GM21825 (cell line): Measurements from ENCODE around the gene KIF26B.

Source experiments
- ATAC-seq: cut with Tn5 transposase; IDR thresholded peaks from one replicate; pipeline ENCODE4 v1.9.1; 2021; ENCODE audit warnings: mild to moderate bottlenecking, moderate library complexity; ENCODE audit not compliant: unreplicated experiment

KIF26B gene

GRCh38 chr1:245409341-245410195 lies 254.8 kb downstream of the KIF26B start:
- no peak for ATAC-seq

GRCh38 chr1:245411245-245412036 lies 256.7 kb downstream of the KIF26B start:
- no peak for ATAC-seq

- ATAC-seq: no peak
These were observed 257.5 kb downstream of the KIF26B start for GRCh38 chr1:245412306-245412705.

GRCh38 chr1:245416781-245417180 lies 262.0 kb downstream of the KIF26B start:
- ATAC-seq: no peak

- no peak for ATAC-seq
These were observed 263.3 kb downstream of the KIF26B start for GRCh38 chr1:245418077-245418476.

GRCh38 chr1:245419461-245419978 lies 264.7 kb downstream of the KIF26B start:
- no peak for ATAC-seq

- no peak for ATAC-seq
These were observed 265.2 kb downstream of the KIF26B start for GRCh38 chr1:245419989-245420388.

GRCh38 chr1:245420926-245421325 lies 266.1 kb downstream of the KIF26B start:
- ATAC-seq: no peak

- no peak for ATAC-seq
These were observed 273.9 kb downstream of the KIF26B start for GRCh38 chr1:245428681-245429080.

GRCh38 chr1:245431706-245432105 lies 276.9 kb downstream of the KIF26B start:
- ATAC-seq: no peak

- no peak for ATAC-seq
These were observed 277.6 kb downstream of the KIF26B start for GRCh38 chr1:245432228-245432875.

GRCh38 chr1:245433561-245433960 lies 278.8 kb downstream of the KIF26B start:
- no peak for ATAC-seq

GRCh38 chr1:245434280-245434679 lies 279.5 kb downstream of the KIF26B start:
- ATAC-seq: no peak

- ATAC-seq: no peak
These were observed 281.6 kb downstream of the KIF26B start for GRCh38 chr1:245436407-245436806.

GRCh38 chr1:245437369-245438062 lies 282.7 kb downstream of the KIF26B start:
- no peak for ATAC-seq

GRCh38 chr1:245440922-245441321 lies 286.1 kb downstream of the KIF26B start:
- no peak for ATAC-seq

- ATAC-seq: no peak
These were observed 286.9 kb downstream of the KIF26B start for GRCh38 chr1:245441689-245442088.

- no peak for ATAC-seq
These were observed 289.5 kb downstream of the KIF26B start for GRCh38 chr1:245444147-245444828.

- ATAC-seq: no peak
These were observed 290.2 kb downstream of the KIF26B start for GRCh38 chr1:245444945-245445344.

GRCh38 chr1:245448531-245448930 lies 293.7 kb downstream of the KIF26B start:
- no peak for ATAC-seq
